Stimulated activated CD8-positive, alpha-beta memory T cell treated with anti-CD3 and anti-CD28 coated beads, Interleukin-7, amount 100 ng/mL, for 24 hours (primary cell): ENCODE results near the gene SLC46A2.

Experiments
- DNase-seq: peaks from one replicate; pipeline ENCODE4 v3.0.0-alpha.2; 2020; ENCODE audit warnings: low read depth

Gene SLC46A2, protein sequence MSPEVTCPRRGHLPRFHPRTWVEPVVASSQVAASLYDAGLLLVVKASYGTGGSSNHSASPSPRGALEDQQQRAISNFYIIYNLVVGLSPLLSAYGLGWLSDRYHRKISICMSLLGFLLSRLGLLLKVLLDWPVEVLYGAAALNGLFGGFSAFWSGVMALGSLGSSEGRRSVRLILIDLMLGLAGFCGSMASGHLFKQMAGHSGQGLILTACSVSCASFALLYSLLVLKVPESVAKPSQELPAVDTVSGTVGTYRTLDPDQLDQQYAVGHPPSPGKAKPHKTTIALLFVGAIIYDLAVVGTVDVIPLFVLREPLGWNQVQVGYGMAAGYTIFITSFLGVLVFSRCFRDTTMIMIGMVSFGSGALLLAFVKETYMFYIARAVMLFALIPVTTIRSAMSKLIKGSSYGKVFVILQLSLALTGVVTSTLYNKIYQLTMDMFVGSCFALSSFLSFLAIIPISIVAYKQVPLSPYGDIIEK

GRCh38 chr9:112890106-112891081 is at the start of gene SLC46A2:
Gene SLC46A2, minus strand, starts transcription at chr9:112890876. Its CDS starts 195 bp downstream, at chr9:112890681.
- no peak for DNase-seq

- DNase-seq, result no peak
These were observed 48.7 kb upstream of the SLC46A2 start for GRCh38 chr9:112939418-112939817.

DNA sequence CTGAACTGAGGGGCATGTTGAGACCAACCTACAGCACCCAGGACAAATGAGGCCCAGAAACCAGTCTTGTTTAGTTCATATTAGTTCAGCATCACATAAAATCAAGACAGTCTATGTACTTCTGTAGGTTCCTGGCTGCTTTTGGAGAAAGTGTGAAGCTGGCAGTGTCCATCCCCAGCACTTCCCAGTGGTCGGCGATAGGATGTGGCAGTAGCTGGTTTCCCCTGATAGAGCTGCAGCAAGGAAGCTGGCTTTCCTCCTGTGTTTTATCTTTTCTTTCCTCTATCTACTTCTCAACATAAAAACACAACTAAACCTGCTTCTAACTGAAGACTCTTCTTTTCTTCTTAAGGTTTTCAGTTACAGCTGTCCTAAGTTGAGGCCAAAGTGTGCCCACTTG is 43.0 kb upstream of the SLC46A2 start:
- DNase-seq, result no peak

DNA sequence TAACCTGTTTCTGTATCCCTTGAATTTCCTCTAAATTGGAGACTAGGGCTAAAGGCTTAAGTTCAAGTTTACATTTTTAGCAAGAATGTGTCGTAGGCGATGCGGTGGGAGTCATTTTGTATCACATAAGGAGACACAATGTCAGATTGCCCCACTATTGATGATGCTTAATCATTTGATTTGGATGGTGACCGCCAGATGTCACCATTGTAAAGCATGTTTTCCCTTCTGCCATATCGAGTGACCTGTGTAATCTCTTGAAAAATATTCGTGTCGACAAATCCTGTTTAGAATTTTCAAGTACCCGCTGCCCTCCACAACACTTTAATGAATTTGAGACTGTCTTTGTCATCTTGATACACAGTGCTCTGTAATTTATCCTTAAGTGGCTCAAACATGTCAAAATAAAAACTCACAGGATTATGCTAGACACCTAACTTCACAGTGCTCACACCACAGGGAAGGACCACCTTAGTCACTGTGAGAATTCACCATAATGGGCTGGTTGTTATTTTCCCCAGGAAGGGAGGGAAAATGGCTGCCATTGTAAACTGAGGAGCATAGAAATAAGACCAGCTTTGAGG is 34.5 kb upstream of the SLC46A2 start:
- DNase-seq, result no peak

DNA sequence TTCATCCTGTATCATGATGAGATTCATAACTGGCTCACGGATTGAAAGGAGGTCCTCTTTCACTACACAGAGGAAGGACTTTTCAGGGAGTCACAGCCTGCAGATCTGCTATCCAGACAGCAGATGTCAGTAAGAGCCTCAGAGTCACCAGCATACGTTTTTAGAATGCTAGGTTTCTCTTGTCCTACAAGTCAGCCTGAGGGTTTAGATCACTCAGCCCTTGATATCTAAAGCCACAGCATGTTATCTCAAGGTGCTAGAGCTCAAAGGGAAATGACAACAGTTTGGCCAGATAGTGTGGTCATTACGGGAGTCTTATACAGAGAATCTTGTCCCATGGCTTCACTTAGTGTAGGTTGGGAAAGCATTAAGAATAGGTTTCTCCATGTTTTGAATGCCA is 30.9 kb upstream of the SLC46A2 start:
- DNase-seq, result no peak

DNA sequence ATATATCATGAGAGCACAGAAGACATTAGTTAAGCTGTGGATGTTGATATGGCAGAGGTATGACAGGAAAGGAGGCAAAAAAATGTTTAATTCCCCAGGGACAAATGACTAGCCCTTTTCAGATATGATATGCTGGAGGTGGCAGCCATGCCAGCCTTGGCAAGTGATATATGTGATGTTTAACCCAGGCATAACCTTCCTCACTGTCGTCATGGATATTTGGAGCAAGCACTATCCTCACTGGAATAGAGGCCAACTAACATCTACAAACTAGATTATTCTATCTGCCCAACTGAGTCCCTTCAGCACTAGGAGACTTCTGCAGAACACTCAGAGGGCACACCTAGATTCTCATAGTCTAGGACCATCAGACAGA is 27.3 kb upstream of the SLC46A2 start:
- no peak for DNase-seq

DNA sequence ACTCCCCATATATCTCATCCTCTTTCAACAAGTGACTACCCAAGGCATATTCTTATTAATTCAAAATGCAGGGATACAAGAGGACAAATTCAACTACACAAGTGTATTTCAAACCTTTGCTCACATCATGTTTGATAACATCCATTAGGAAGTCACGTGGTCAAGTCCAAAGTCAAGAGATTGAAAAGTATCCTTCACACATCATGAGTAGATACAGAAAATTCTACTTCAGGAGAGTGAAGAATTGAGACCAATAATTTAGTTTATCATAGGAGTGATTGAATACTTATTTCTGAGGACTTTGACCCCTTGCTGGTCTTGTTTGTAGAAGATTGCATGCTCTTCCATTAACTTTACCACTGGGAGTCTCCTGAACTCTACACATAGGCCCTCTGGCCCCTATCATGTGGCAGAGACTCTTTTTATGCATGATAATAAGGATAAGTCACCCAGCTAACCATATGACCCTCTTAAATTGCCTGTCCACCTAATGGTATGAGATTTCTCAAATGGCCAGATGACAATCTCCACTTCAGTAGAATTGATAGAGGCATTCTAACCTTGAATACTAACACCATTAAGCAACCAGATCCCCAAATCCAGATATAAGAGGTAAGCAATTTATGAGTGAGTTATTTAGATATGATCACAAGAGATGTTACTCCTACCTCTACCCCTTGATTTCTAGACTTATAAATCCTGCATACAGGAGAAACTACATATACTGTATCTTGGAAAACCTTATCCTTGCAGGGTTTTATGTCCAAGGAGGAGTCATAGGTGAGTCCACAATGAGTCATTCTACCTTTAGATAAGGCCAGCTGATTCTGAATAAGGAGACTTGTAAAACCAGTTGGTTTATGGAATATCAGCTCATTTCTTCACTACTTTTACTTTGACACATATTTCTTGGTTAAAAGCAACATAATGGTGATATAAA is 26.6 kb upstream of the SLC46A2 start:
- DNase-seq, result no peak

- DNase-seq, result no peak
These were observed 23.8 kb upstream of the SLC46A2 start for GRCh38 chr9:112914524-112914923.

- DNase-seq, result no peak
These were observed 22.6 kb upstream of the SLC46A2 start for GRCh38 chr9:112913326-112913725.

GRCh38 chr9:112912636-112913035 is 22.0 kb upstream of the SLC46A2 start:
- DNase-seq, result no peak

DNA sequence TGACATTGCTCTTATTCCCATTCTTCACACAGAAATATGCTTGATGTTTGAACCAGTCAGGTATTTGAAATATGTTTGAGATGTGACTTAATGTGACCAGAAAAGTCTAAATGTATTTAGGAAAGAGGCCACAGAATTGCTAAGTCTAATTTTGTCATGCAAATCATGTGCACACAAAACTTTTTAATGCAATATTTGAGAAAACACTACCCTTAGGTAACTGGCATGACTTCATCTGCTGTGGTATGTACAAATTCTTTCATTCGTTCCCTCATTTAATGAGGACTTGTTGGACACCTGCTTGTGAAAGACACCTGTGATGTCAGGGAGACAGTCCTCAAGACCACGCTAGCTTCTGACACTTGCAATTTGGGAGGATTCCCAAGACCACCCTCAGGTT is 21.1 kb upstream of the SLC46A2 start:
- DNase-seq, result no peak

DNA sequence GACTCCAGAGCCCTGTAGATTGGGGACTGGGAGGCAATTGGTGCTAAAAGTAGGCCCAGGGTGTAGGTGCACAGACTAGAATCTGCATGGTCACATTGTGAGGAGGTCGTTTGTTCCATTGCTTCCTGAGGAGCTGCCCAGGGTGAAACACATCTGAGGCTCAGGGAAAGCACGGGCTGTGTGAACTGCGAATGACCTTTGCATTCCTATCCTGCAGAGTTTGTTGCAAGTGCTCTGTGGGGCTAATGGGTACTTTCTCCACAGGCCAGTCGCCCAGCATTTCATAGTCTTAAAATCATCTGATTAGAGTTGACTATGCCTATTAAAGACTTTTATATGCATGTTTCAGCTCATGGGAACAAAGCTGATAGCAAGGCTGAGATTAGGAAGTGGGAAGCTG is 14.4 kb upstream of the SLC46A2 start:
- no peak for DNase-seq

GRCh38 chr9:112900901-112901300 is 10.2 kb upstream of the SLC46A2 start:
- DNase-seq, result no peak

GRCh38 chr9:112900488-112900887 is 9.8 kb upstream of the SLC46A2 start:
- no peak for DNase-seq

DNA sequence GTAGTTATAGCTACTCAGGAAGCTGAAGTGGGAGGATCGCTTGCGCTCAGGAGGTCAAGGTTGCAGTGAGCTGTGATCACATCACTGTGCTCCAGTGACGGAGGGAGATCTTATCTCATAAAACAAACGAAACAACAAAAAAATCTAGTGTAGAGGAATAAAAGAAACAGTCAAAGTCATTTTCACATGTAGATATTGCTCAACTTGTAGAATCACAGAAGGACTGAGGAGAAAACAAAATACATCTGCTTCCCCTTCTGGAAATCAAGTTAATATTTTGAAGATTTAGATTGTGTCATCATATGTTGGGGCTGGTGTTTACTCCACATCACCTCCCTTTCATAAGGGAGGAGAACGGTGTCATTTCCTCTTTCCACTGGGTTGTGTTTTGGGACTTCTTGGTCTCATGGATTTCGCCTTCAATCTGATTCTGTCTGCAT is 8.2 kb upstream of the SLC46A2 start:
- no peak for DNase-seq

GRCh38 chr9:112896131-112896530 is 5.5 kb upstream of the SLC46A2 start:
- no peak for DNase-seq

DNA sequence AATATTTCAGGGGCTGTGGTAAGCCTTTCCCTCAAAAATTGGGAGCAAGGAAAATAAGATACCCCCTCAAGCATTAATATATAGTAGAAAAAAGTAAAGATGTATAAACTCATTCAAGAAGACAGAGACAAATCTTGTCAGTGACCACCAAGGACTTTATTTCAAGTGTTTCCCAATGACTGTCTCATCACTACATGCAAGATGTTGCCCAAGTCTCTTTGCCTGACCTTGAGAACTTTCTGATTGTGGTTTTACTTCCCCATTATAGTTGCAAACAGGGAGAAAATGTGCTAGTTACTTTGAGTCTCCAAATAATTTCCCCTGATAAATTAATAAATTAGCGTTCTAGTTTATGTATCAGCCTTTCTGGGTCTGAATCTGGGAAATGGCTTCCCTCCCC is 4.0 kb upstream of the SLC46A2 start:
- DNase-seq, result no peak

DNA sequence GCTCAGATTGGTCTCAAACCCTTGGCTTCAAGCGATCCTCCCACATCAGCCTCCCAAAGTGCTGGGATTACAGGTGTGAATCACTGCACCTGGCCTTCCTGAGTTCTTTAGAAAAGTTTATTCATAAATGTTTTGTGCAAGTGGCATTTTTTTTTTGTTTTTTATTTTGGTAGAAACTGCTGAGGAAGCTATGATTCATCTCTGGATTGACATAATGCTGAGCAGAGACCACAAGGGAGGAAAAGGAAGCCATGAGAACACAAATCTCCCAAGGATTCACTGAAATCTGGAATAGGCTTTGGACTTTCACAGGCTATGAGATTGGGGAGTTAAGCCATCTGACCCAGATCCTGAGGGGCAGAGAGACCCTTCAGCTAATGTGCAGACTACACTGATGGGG is 3.4 kb upstream of the SLC46A2 start:
- no peak for DNase-seq

GRCh38 chr9:112892981-112893380 is 2.3 kb upstream of the SLC46A2 start:
- no peak for DNase-seq

DNA sequence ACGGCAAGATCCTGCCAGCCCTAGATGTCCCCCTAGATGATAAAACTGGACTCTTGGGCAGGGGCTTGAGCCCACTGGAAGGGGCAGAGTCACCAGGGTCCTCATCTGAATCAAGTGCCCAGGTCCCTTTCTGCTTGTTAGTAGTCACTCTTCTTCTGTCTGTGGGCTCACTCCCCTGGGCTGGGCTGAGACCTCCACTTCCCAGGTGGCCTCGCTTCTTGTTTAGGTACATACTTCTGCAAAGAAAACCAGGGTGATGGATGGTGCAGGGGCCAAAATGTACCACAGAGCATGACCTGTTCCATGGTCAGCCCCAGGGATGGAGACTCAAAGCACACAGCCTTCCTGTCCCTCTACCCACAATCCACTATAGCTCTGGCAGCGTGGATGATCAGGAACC is 845 bp upstream of the SLC46A2 start:
- no peak for DNase-seq

DNA sequence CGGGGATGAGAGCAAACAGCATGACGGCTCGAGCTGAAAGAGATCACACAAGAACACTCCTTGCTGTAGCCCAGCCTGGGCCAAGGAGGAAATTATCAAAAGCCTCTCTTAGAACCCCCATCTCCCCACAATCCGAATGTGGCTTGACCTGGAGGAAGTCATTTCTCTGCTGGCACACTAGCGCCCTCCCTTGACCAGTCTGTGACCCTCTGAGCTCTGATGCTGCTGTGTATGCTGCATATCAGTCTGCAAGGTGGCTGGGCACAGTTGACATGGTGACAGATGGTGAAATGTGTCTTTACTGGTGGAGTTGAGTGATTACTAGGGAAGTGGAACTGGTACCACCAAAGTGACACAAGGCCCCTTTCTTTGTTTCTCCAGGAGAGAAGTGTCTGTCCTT is 3.3 kb downstream of the SLC46A2 start:
- no peak for DNase-seq
